GM15510 (cell line): ENCODE data around the gene MPZL1.

Experiments
- POLR2A ChIP-seq: IDR thresholded peaks from 3 replicates; pipeline ENCODE4 v1.6.1; 2011; ENCODE audit warnings: borderline replicate concordance; ENCODE audit not compliant: insufficient read length; ENCODE audit errors: extremely low read depth

MPZL1 gene

GRCh38 chr1:167795810-167796740 lies 74.3 kb downstream of the MPZL1 start:
- no peak for TF ChIP-seq POLR2A

- no peak for TF ChIP-seq POLR2A
Measured at GRCh38 chr1:167797015-167797414, 75.2 kb downstream of the MPZL1 start.

GRCh38 chr1:167798952-167799351 lies 77.2 kb downstream of the MPZL1 start:
- no peak for TF ChIP-seq POLR2A

GRCh38 chr1:167799747-167800146 lies 78.0 kb downstream of the MPZL1 start:
- TF ChIP-seq POLR2A = no peak

- TF ChIP-seq POLR2A = no peak
Measured at GRCh38 chr1:167800251-167800650, 78.5 kb downstream of the MPZL1 start.

- no peak for TF ChIP-seq POLR2A
Measured at GRCh38 chr1:167802235-167802634, 80.5 kb downstream of the MPZL1 start.

GRCh38 chr1:167803358-167804207 lies 81.8 kb downstream of the MPZL1 start:
- no peak for TF ChIP-seq POLR2A

GRCh38 chr1:167805041-167805556 lies 83.3 kb downstream of the MPZL1 start:
- TF ChIP-seq POLR2A = no peak

- TF ChIP-seq POLR2A = no peak
Measured at GRCh38 chr1:167808104-167808503, 86.3 kb downstream of the MPZL1 start.

GRCh38 chr1:167808690-167809089 lies 86.9 kb downstream of the MPZL1 start:
- TF ChIP-seq POLR2A = no peak

- no peak for TF ChIP-seq POLR2A
Measured at GRCh38 chr1:167812972-167813371, 91.2 kb downstream of the MPZL1 start.

GRCh38 chr1:167815650-167816049 lies 93.9 kb downstream of the MPZL1 start:
- no peak for TF ChIP-seq POLR2A

- TF ChIP-seq POLR2A = no peak
Measured at GRCh38 chr1:167819849-167820683, 98.3 kb downstream of the MPZL1 start.

- TF ChIP-seq POLR2A = no peak
Measured at GRCh38 chr1:167820684-167821355, 99.0 kb downstream of the MPZL1 start.
